Measurements from ENCODE around the gene ZDHHC21. TPM values are rescaled to one million over a fixed set of nuclear protein-coding genes. Genes with fewer than 3 reads are reported as not detected.

Gene ZDHHC21, protein sequence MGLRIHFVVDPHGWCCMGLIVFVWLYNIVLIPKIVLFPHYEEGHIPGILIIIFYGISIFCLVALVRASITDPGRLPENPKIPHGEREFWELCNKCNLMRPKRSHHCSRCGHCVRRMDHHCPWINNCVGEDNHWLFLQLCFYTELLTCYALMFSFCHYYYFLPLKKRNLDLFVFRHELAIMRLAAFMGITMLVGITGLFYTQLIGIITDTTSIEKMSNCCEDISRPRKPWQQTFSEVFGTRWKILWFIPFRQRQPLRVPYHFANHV
- polyA plus RNA-seq (2013, experiment 1 of 2) = 4.6 TPM
- 5.0 TPM for polyA plus RNA-seq (2013, experiment 2 of 2)

DNA sequence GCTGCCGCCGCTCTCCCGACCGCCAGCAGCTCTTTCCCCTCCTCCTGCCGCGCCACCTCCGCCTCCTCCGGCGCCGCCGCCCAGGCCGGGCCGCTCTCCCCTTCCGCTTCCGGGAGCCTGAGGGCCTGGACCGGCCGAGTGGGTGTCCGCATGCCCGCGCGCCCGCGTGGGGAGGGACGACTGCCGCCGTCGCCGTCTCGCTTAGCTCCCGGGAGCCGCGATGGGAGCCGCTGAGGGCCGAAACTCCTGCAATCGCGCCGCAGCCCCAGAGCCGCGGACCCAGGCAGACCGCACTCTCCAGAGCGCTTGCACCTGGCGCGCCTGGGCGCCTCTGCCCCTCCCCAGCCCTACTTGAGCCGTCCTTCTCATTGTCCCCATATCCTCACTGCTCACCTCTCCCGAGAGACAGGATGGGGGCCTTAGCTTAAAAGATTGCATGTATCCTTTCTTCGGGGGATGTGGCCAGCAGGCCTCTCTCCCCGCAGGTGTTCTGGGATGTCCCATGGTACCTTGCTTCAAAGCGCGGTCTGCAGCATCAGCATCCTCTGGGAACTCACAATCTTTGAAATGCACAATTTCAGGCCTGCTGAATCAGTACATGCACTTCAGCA, at the start of gene ZDHHC21:
Gene ZDHHC21, minus strand, starts transcription at position 182 of the 611 bp plus-strand sequence. CDS start 19,092 bp downstream, outside the sequence.
- Histone ChIP-seq H2BK120ac (ENCODE audit: low read depth, low read length) (peak within 1 kb of the TSS; percentile 56), H2BK12ac (ENCODE audit: low read length) (no peak within 1 kb of the TSS), H3K79me1 (ENCODE audit: low read depth, low read length) (no peaks in the 10 kb centered on the region), H2BK5ac (ENCODE audit: low read length) (no peak within 1 kb of the TSS), H3K23ac (ENCODE audit: low read depth, low read length, poor library complexity) (peak within 1 kb of the TSS; percentile 100), H3K14ac (ENCODE audit: low read length) (no peak within 1 kb of the TSS), H3K18ac (ENCODE audit: low read length) (peak within 1 kb of the TSS; percentile 98), H3K4me2 (ENCODE audit: insufficient read depth, low read length, poor library complexity, severe bottlenecking) (peak within 1 kb of the TSS; percentile 59), H3K9me3 (replicated peaks in 1 of 2; ENCODE audit: control insufficient read depth in 2 of 2, insufficient read depth in 1 of 2, low read depth in 1 of 2, low read length in 2 of 2) (no peaks in the 10 kb centered on the region), H3K4me3 (ENCODE audit: low read length in 2 of 2) (peak within 1 kb of the TSS; percentile 52 to 90), H4K91ac (ENCODE audit: low read depth, low read length, poor library complexity) (no peak within 1 kb of the TSS), H3K4ac (ENCODE audit: low read length) (peak within 1 kb of the TSS; percentile 26), H3K36me3 (replicated peaks in 1 of 2; ENCODE audit: control insufficient read depth in 2 of 2, insufficient read depth in 2 of 2, low read length in 2 of 2) (peaks cover 4 to 17% of the 10 kb centered on the region in 2 donors), H2BK15ac (ENCODE audit: low read length) (peak within 1 kb of the TSS; percentile 42), H2AFZ (ENCODE audit: low read length) (peak within 1 kb of the TSS; percentile 96), H3K4me1 (ENCODE audit: control insufficient read depth in 2 of 2, insufficient read depth in 1 of 2, low read depth in 1 of 2, low read length in 2 of 2) (peaks cover 3 to 4% of the 10 kb centered on the region in 2 donors), H4K8ac (ENCODE audit: low read depth, low read length) (peak within 1 kb of the TSS; percentile 29), H2AK5ac (ENCODE audit: low read depth, low read length) (no peak within 1 kb of the TSS), H3K27me3 (ENCODE audit: control insufficient read depth in 3 of 3, insufficient read depth in 3 of 3, low read depth in 1 of 3, low read length in 3 of 3) (no peaks in the 10 kb centered on the region), H3K27ac (replicated peaks; ENCODE audit: low read length) (no peak within 1 kb of the TSS), H3K9ac (ENCODE audit: low read depth, low read length, poor library complexity) (peak within 1 kb of the TSS; percentile 83)
- DNase-seq (ENCODE audit: low spot score) = peak; percentile 24
- WGBS, 2 donors (ENCODE audit: extremely low coverage in 2 of 2, insufficient read length in 2 of 2, insufficient replicate concordance in 1 of 2) = no CpG with 5 or more reads among the region's 50 CpGs

- no peak for DNase-seq (ENCODE audit: low spot score)
- no peaks in the 10 kb centered on the region for H3K27me3 ChIP-seq (ENCODE audit: control insufficient read depth in 3 of 3, insufficient read depth in 3 of 3, low read depth in 1 of 3, low read length in 3 of 3)
- no peak overlapping the region for H3K4ac ChIP-seq (ENCODE audit: low read length)
- H3K14ac ChIP-seq (ENCODE audit: low read length) = no peak overlapping the region
- H3K9ac ChIP-seq (ENCODE audit: low read depth, low read length, poor library complexity) = no peak overlapping the region
- H2BK5ac ChIP-seq (ENCODE audit: low read length) = no peak overlapping the region
- no peak overlapping the region for H3K18ac ChIP-seq (ENCODE audit: low read length)
- no peak overlapping the region for H2BK15ac ChIP-seq (ENCODE audit: low read length)
- H4K91ac ChIP-seq (ENCODE audit: low read depth, low read length, poor library complexity) = no peak overlapping the region
- H3K9me3 ChIP-seq (replicated peaks in 1 of 2; ENCODE audit: control insufficient read depth in 2 of 2, insufficient read depth in 1 of 2, low read depth in 1 of 2, low read length in 2 of 2) = peaks cover 0 to 6% of the 10 kb centered on the region in 2 donors
- no peaks in the 10 kb centered on the region for H3K79me1 ChIP-seq (ENCODE audit: low read depth, low read length)
- no peak overlapping the region for H3K27ac ChIP-seq (replicated peaks; ENCODE audit: low read length)
- H2BK12ac ChIP-seq (ENCODE audit: low read length) = no peak overlapping the region
- no peaks in the 10 kb centered on the region for H3K4me1 ChIP-seq (ENCODE audit: control insufficient read depth in 2 of 2, insufficient read depth in 1 of 2, low read depth in 1 of 2, low read length in 2 of 2)
- no peak overlapping the region for H2BK120ac ChIP-seq (ENCODE audit: low read depth, low read length)
- H3K23ac ChIP-seq (ENCODE audit: low read depth, low read length, poor library complexity) = no peak overlapping the region
- H2AFZ ChIP-seq (ENCODE audit: low read length) = no peak overlapping the region
- H2AK5ac ChIP-seq (ENCODE audit: low read depth, low read length) = no peak overlapping the region
- WGBS, 2 donors (ENCODE audit: extremely low coverage in 2 of 2, insufficient read length in 2 of 2, insufficient replicate concordance in 1 of 2) = no CpG with 5 or more reads among the region's 3 CpGs
- H4K8ac ChIP-seq (ENCODE audit: low read depth, low read length) = no peak overlapping the region
- no peak overlapping the region for H3K4me3 ChIP-seq (ENCODE audit: low read length in 2 of 2)
- no peak overlapping the region for H3K4me2 ChIP-seq (ENCODE audit: insufficient read depth, low read length, poor library complexity, severe bottlenecking)
- H3K36me3 ChIP-seq (replicated peaks in 1 of 2; ENCODE audit: control insufficient read depth in 2 of 2, insufficient read depth in 2 of 2, low read length in 2 of 2) = peaks cover 0 to 96% of the 10 kb centered on the region in 2 donors
These were observed 48.1 kb upstream of the ZDHHC21 start for GRCh38 chr9:14741369-14741768.

DNA sequence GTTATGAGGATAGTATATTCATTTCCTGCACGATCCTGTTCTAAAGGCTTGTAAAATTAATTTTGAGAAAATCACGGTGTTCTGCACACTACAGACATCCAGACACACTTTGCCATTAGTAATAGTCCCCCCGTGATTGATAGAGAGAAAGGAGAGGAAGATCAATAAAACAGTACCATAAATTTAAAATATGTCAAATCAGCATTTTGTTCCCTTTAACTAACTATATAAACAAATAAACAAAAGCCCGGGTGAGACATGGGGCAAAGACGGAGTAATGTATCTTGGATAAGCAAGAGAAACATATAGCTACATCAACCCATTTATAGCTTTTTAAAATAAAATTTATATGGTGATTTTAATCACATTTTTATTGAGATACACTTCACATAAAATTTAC, 39.9 kb upstream of the ZDHHC21 start:
- H3K27me3 ChIP-seq (ENCODE audit: control insufficient read depth in 3 of 3, insufficient read depth in 3 of 3, low read depth in 1 of 3, low read length in 3 of 3) = no peaks in the 10 kb centered on the region
- H3K4me3 ChIP-seq (ENCODE audit: low read length in 2 of 2) = no peak overlapping the region
- H4K91ac ChIP-seq (ENCODE audit: low read depth, low read length, poor library complexity) = no peak overlapping the region
- H3K36me3 ChIP-seq (replicated peaks in 1 of 2; ENCODE audit: control insufficient read depth in 2 of 2, insufficient read depth in 2 of 2, low read length in 2 of 2) = peaks cover 0 to 78% of the 10 kb centered on the region in 2 donors
- H3K14ac ChIP-seq (ENCODE audit: low read length) = no peak overlapping the region
- H2BK15ac ChIP-seq (ENCODE audit: low read length) = no peak overlapping the region
- no peak overlapping the region for H3K18ac ChIP-seq (ENCODE audit: low read length)
- H3K79me1 ChIP-seq (ENCODE audit: low read depth, low read length) = no peaks in the 10 kb centered on the region
- H2AK5ac ChIP-seq (ENCODE audit: low read depth, low read length) = no peak overlapping the region
- H2BK12ac ChIP-seq (ENCODE audit: low read length) = no peak overlapping the region
- H3K4me1 ChIP-seq (ENCODE audit: control insufficient read depth in 2 of 2, insufficient read depth in 1 of 2, low read depth in 1 of 2, low read length in 2 of 2) = no peaks in the 10 kb centered on the region
- H3K9ac ChIP-seq (ENCODE audit: low read depth, low read length, poor library complexity) = no peak overlapping the region
- no peak overlapping the region for H2BK120ac ChIP-seq (ENCODE audit: low read depth, low read length)
- no peak overlapping the region for H2AFZ ChIP-seq (ENCODE audit: low read length)
- H3K27ac ChIP-seq (replicated peaks; ENCODE audit: low read length) = no peak overlapping the region
- no peak overlapping the region for H4K8ac ChIP-seq (ENCODE audit: low read depth, low read length)
- WGBS, 2 donors (ENCODE audit: extremely low coverage in 2 of 2, insufficient read length in 2 of 2, insufficient replicate concordance in 1 of 2) = no CpG with 5 or more reads among the region's 5 CpGs
- no peak overlapping the region for H2BK5ac ChIP-seq (ENCODE audit: low read length)
- H3K4me2 ChIP-seq (ENCODE audit: insufficient read depth, low read length, poor library complexity, severe bottlenecking) = no peak overlapping the region
- no peak overlapping the region for H3K23ac ChIP-seq (ENCODE audit: low read depth, low read length, poor library complexity)
- H3K4ac ChIP-seq (ENCODE audit: low read length) = no peak overlapping the region
- DNase-seq (ENCODE audit: low spot score) = no peak
- no peaks in the 10 kb centered on the region for H3K9me3 ChIP-seq (replicated peaks in 1 of 2; ENCODE audit: control insufficient read depth in 2 of 2, insufficient read depth in 1 of 2, low read depth in 1 of 2, low read length in 2 of 2)

- H2BK12ac ChIP-seq (ENCODE audit: low read length) = no peak overlapping the region
- no peak overlapping the region for H3K4me2 ChIP-seq (ENCODE audit: insufficient read depth, low read length, poor library complexity, severe bottlenecking)
- H3K14ac ChIP-seq (ENCODE audit: low read length) = no peak overlapping the region
- H2BK120ac ChIP-seq (ENCODE audit: low read depth, low read length) = no peak overlapping the region
- H3K9ac ChIP-seq (ENCODE audit: low read depth, low read length, poor library complexity) = no peak overlapping the region
- no peak overlapping the region for H3K27ac ChIP-seq (replicated peaks; ENCODE audit: low read length)
- no peaks in the 10 kb centered on the region for H3K4me1 ChIP-seq (ENCODE audit: control insufficient read depth in 2 of 2, insufficient read depth in 1 of 2, low read depth in 1 of 2, low read length in 2 of 2)
- no peak overlapping the region for H3K18ac ChIP-seq (ENCODE audit: low read length)
- DNase-seq (ENCODE audit: low spot score) = no peak
- H4K8ac ChIP-seq (ENCODE audit: low read depth, low read length) = no peak overlapping the region
- WGBS, 2 donors (ENCODE audit: extremely low coverage in 2 of 2, insufficient read length in 2 of 2, insufficient replicate concordance in 1 of 2) = no CpG with 5 or more reads among the region's 1 CpG
- no peak overlapping the region for H4K91ac ChIP-seq (ENCODE audit: low read depth, low read length, poor library complexity)
- H3K4me3 ChIP-seq (ENCODE audit: low read length in 2 of 2) = no peak overlapping the region
- no peak overlapping the region for H3K4ac ChIP-seq (ENCODE audit: low read length)
- no peak overlapping the region for H2BK5ac ChIP-seq (ENCODE audit: low read length)
- H3K79me1 ChIP-seq (ENCODE audit: low read depth, low read length) = no peaks in the 10 kb centered on the region
- no peak overlapping the region for H2AFZ ChIP-seq (ENCODE audit: low read length)
- no peak overlapping the region for H2AK5ac ChIP-seq (ENCODE audit: low read depth, low read length)
- H3K23ac ChIP-seq (ENCODE audit: low read depth, low read length, poor library complexity) = no peak overlapping the region
- H2BK15ac ChIP-seq (ENCODE audit: low read length) = no peak overlapping the region
- no peaks in the 10 kb centered on the region for H3K9me3 ChIP-seq (replicated peaks in 1 of 2; ENCODE audit: control insufficient read depth in 2 of 2, insufficient read depth in 1 of 2, low read depth in 1 of 2, low read length in 2 of 2)
- H3K36me3 ChIP-seq (replicated peaks in 1 of 2; ENCODE audit: control insufficient read depth in 2 of 2, insufficient read depth in 2 of 2, low read length in 2 of 2) = peaks cover 0 to 61% of the 10 kb centered on the region in 2 donors
- no peaks in the 10 kb centered on the region for H3K27me3 ChIP-seq (ENCODE audit: control insufficient read depth in 3 of 3, insufficient read depth in 3 of 3, low read depth in 1 of 3, low read length in 3 of 3)
These were observed 38.2 kb upstream of the ZDHHC21 start for GRCh38 chr9:14731294-14731981.

All from neuronal stem cell (in vitro differentiated cells).